ENCODE measurements around the gene LENG9. TPM values are rescaled to one million over a fixed set of nuclear protein-coding genes. Genes with fewer than 3 reads are reported as not detected.

Gene LENG9
- 4.8 to 6.6 TPM (median 6.4 TPM) in 5 replicates for total RNA-seq (2022; extraction: Qiagen RNA extraction; ENCODE audit: low read depth)

DNA sequence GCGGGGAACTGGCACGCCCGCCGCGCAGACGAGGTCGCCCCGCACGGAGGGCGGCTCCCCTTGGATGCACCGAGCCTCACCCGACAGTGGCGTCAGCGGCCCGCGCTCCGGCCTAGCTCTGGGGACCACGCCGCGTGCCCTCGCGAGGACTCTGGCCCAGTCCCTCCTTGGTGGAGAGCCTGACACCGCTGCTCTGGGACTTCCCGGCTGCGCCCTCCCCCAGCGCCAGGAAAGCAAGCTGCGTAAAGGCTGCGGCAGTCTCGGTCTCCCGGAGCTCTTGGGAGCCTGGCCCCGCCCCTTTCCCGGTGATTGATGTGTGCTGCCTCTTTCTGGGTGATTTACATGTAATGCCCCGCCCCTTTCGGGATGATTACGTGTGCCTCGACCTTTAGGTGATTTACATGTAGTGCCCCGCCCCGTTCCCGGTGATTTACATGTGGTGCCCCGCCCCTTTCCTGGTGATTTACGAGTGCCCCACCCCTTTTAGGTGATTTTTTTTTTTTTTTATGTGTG, at the start of gene LENG9:
Gene LENG9 (minus strand): TSS at position 248 of the 513 bp plus-strand sequence. CDS start 252 bp downstream, outside the sequence.

DNA sequence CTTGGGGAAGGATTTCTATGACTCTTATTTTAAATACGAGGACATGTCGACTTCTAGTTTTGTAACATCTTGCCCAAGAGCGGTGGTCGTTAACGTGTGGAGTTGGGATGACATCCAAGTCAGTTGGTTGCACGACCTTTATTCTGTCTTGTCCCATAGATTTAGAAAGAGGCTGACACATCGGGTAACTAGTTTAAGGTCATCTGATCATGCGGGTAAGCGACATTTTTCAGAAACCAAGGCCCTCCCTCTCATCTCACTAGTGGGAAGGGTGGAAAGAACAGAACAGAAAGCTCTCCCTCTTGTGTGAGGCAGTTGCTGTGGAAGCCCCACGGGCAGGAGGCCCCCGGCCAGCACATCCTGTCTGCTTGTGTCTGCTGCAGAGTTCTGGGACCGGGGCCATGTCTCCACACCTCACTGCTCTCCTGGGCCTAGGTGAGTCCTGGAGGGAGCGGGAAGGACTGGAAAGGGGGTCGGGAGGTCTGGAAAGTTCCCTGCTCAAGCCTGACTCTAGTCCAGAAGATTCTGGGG, 39.0 kb upstream of the LENG9 start, which contains the start of gene LAIR2:
Gene LAIR2 (plus strand): TSS at position 314 of the 531 bp plus-strand sequence. CDS start 88 bp downstream, at position 402.

DNA sequence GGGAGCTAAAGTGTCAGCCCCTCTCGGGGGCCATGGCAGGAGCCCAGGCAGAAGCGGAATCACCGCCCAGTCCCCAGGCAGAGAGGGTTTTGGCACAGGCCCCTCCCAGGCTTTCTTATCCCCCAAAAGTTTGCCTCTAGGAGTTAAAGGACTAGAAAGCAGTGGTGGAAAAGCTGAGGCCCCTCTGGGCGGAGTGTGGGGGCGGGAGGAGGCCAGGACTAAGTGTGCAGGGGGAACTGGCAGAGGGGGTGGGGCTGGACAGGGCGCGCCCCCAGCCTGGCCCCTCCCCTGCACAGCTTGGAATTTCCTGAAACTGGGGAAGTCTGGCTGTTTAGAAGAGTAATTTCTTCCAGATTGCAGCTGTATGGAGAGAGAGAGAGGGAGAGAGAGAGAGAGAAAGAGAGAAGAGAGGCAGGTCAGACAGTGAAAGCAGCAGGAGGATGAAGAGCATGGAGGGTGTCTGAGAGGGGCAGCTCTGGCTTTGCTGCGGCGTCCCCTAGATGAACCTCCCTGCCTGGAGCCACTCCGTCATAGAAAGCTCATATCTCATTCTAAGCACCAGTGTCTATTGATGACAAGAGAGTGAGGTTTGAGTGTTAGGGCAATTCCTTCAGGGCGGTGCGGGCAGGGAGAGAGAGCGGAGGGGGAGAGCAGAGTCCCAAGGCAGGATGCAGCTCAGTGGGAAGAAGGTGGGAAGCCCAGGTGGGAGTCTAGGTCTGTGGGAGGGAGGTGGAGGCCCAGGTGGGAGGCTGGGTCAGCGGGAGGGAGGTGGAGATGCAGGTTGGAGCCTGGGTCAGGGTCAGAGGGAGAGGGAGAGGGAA, 9.7 kb upstream of the LENG9 start, which contains the start of gene CDC42EP5:
Gene CDC42EP5 (minus strand): TSS at position 226 of the 821 bp plus-strand sequence. CDS start 7,749 bp downstream, outside the sequence.

DNA sequence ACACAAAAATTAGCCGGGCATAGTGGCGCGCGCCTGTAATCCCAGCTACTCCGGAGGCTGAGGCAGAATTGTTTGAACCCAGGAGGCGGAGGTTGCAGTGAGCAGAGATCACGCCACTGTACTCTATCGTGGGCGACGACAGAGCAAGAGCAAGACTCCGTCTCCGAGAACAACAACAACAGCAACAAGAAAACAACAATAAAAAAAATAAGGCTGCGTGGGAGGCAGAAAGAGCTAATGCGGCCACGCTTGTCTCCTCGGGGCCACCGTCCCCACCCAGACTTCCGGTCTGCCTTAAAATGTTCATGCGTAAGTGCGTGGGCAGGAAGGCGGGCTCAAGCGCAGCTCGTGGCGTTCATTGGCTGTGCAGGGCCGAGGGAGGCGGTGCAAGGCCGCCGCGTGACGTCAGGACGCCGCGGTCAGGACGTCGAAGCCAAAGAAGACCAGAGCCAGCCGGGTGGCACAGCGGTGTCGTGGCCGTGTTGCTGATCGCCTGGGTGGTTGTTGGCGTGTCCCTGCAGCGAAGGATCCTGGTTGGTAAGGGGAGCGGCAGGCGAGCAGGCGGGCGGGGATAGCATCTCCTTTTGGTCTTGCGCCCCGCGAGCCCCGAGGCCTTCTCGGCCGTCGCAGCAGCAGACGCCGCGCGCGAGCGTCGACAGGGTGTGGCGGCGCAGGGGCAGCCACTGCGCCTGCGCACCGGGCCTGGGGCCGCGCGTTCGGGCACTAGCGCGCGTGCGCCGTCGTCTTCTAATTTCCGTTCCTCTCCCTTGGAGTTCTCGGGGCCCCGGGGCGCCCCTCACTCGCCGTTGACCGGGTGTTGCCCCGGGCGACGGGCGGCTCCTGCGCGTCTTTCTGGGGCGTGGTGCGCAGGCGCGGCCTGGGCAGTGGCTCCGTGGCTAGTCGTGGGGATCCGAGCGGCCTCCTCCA, 14.5 kb downstream of the LENG9 start, which contains the start of gene LENG8:
Gene LENG8 (plus strand): TSS at position 426 of the 927 bp plus-strand sequence. CDS start 2,146 bp downstream, outside the sequence.

DNA sequence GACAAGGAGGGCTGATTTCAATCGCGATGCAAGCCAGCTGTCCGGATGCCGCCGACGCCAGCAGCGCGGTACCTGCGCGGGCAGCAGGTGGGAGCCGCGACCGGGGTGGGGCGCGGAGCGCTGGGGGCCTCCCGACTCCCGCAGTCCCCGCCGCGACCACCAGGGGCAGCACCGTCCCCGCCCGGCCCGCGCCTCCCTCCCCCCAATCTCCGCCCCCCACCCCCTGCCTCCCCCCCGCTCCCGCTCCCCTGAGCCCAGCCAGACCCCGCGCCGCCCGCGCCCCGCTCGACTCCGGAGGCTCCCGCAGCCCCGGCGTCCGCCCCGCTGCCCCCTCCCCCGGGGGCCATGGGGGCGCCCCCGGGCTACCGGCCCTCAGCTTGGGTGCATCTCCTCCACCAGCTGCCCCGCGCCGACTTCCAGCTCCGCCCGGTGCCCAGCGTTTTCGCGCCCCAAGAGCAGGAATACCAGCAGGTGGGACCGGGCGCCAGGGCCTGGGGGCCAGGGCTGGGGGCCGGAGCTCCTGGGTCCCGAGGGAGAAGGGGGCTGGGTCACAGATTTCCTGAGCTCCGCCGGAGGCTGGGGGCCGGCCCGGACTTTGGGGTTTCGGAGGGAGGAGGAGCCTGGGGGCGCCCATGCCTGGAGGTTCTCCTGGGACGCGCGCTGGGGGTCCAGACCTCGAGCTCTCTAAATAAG, 48.2 kb downstream of the LENG9 start, which contains the start of gene TTYH1:
Gene TTYH1 (plus strand): TSS at position 257 of the 693 bp plus-strand sequence. CDS start 89 bp downstream, at position 346.

Other genes with a start within 250 kb of the LENG9 start
- 0.20 to 0.59 TPM (median 0.31 TPM) in 5 replicates for gene LILRB3, start 240.8 kb downstream of the LENG9 start, total RNA-seq (2022; extraction: Qiagen RNA extraction; ENCODE audit: low read depth)
- gene LILRA6, start 221.0 kb downstream of the LENG9 start, total RNA-seq (2022; extraction: Qiagen RNA extraction; ENCODE audit: low read depth) = not detected in 5 replicates
- gene LILRB5, start 206.5 kb downstream of the LENG9 start, total RNA-seq (2022; extraction: Qiagen RNA extraction; ENCODE audit: low read depth) = 0.05 to 0.15 TPM (median 0.05 TPM) in 4 of 5 replicates, not detected in the other
- gene LILRB2, start 182.7 kb downstream of the LENG9 start, total RNA-seq (2022; extraction: Qiagen RNA extraction; ENCODE audit: low read depth) = 0.06 to 0.24 TPM (median 0.12 TPM) in 4 of 5 replicates, not detected in the other
- gene LILRA5, start 150.6 kb downstream of the LENG9 start, total RNA-seq (2022; extraction: Qiagen RNA extraction; ENCODE audit: low read depth) = not detected in 5 replicates
- gene LILRA4, start 124.6 kb downstream of the LENG9 start, total RNA-seq (2022; extraction: Qiagen RNA extraction; ENCODE audit: low read depth) = not detected in 5 replicates
- gene LAIR1, start 98.8 kb downstream of the LENG9 start, total RNA-seq (2022; extraction: Qiagen RNA extraction; ENCODE audit: low read depth) = 0.18 TPM in 1 of 5 replicates, not detected in the others
- 0.21 to 0.30 TPM (median 0.25 TPM) in 4 of 5 replicates, not detected in the other for gene TTYH1, start 48.3 kb downstream of the LENG9 start, total RNA-seq (2022; extraction: Qiagen RNA extraction; ENCODE audit: low read depth)
- 78.1 to 131 TPM (median 107 TPM) in 5 replicates for gene LENG8, start 14.6 kb downstream of the LENG9 start, total RNA-seq (2022; extraction: Qiagen RNA extraction; ENCODE audit: low read depth)
- gene CDC42EP5, start 9.5 kb upstream of the LENG9 start, total RNA-seq (2022; extraction: Qiagen RNA extraction; ENCODE audit: low read depth) = 0.17 to 0.36 TPM in 2 of 5 replicates, not detected in the others
- not detected in 5 replicates for gene LAIR2, start 39.1 kb upstream of the LENG9 start, total RNA-seq (2022; extraction: Qiagen RNA extraction; ENCODE audit: low read depth)
- gene LILRA2, start 110.0 kb upstream of the LENG9 start, total RNA-seq (2022; extraction: Qiagen RNA extraction; ENCODE audit: low read depth) = not detected in 5 replicates
- not detected in 5 replicates for gene LILRA1, start 129.9 kb upstream of the LENG9 start, total RNA-seq (2022; extraction: Qiagen RNA extraction; ENCODE audit: low read depth)
- gene LILRB1, start 166.7 kb upstream of the LENG9 start, total RNA-seq (2022; extraction: Qiagen RNA extraction; ENCODE audit: low read depth) = not detected in 5 replicates
- gene LILRB4, start 199.2 kb upstream of the LENG9 start, total RNA-seq (2022; extraction: Qiagen RNA extraction; ENCODE audit: low read depth) = not detected in 5 replicates

Measured in A549 treated with GW870086 at 1 μM for 4 hours (cell line).